NCI-H748 (cell line): ENCODE results near the gene TMEM176B.

Experiments used
- DNase-seq: peaks from one replicate; lab custom pipeline; 2025; ENCODE audit not compliant: unreplicated experiment; lab: John Stamatoyannopoulos, UW

Gene TMEM176B

GRCh38 chr7:150754951-150755350, 45.2 kb downstream of the TMEM176B start:
- DNase-seq: no peak

GRCh38 chr7:150753826-150754603, 46.1 kb downstream of the TMEM176B start:
- DNase-seq: peak; percentile 7

GRCh38 chr7:150753239-150753638, 46.9 kb downstream of the TMEM176B start:
- no peak for DNase-seq

- DNase-seq: no peak
Measured at GRCh38 chr7:150751702-150752101, 48.5 kb downstream of the TMEM176B start.

- DNase-seq: no peak
Measured at GRCh38 chr7:150748376-150748775, 51.8 kb downstream of the TMEM176B start.

GRCh38 chr7:150746921-150747320, 53.2 kb downstream of the TMEM176B start:
- no peak for DNase-seq

- DNase-seq: no peak
Measured at GRCh38 chr7:150745876-150746275, 54.3 kb downstream of the TMEM176B start.

GRCh38 chr7:150745086-150745485, 55.1 kb downstream of the TMEM176B start:
- DNase-seq: no peak

- no peak for DNase-seq
Measured at GRCh38 chr7:150744041-150744656, 56.0 kb downstream of the TMEM176B start.

GRCh38 chr7:150742286-150742968, 57.7 kb downstream of the TMEM176B start:
- DNase-seq: no peak
